Right renal pelvis (tissue), 4 donors: ENCODE measurements around the gene AOPEP. TPM values are rescaled to one million over a fixed set of nuclear protein-coding genes. Genes with fewer than 3 reads are reported as not detected.

Source experiments
- DNase-seq, 4 donors: peaks; one replicate each; pipeline ENCODE4 v3.0.0-alpha.2; 2013; ENCODE audit warnings: low read depth in 4 of 4, low spot score in 3 of 4, missing footprints in 1 of 4
- polyA plus RNA-seq, 4 donors: library from polyadenylated mRNA; unstranded; fragments of 120-200 nt; gene quantifications; one replicate each; pipeline ENCODE4 v1.2.1, GENCODE V29; 2013; ENCODE audit not compliant: insufficient read length in 4 of 4

The AOPEP gene
- polyA plus RNA-seq, 4 donors, result 48.1 to 60.2 (median 52.1) TPM

- no peak for DNase-seq
Observed at GRCh38 chr9:95085861-95086563, 359.5 kb downstream of the AOPEP start.

GRCh38 chr9:95086564-95086955 lies 360.1 kb downstream of the AOPEP start:
- no peak for DNase-seq

DNA sequence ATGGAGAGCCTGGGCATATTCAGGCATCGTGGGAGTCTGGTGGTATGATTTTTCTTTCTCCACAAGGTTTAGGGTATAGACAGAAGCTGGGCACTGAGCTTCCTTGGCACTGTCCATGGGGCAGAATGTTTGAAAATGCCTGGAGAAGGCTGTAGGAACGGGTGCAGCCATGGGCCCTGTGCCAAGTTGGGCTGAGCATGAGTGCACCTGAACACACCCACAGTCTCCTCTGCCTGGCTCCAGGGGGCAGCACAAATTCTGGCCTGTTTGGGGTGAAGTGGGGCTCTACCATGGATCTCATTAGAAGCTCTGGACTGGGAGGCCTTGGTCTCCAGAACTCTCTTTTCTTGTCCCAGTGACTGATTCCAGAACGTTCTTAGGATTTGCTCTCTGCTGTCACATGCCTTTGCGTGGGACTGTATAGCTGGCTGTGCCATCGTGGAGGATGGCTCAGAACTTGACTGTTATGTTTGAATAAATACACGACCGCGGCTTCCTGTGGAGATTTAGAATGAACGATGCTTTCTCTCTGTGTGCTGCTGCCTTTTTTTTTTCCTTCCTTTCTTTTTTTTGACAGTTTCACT lies 361.3 kb downstream of the AOPEP start:
- DNase-seq, result no peak

DNA sequence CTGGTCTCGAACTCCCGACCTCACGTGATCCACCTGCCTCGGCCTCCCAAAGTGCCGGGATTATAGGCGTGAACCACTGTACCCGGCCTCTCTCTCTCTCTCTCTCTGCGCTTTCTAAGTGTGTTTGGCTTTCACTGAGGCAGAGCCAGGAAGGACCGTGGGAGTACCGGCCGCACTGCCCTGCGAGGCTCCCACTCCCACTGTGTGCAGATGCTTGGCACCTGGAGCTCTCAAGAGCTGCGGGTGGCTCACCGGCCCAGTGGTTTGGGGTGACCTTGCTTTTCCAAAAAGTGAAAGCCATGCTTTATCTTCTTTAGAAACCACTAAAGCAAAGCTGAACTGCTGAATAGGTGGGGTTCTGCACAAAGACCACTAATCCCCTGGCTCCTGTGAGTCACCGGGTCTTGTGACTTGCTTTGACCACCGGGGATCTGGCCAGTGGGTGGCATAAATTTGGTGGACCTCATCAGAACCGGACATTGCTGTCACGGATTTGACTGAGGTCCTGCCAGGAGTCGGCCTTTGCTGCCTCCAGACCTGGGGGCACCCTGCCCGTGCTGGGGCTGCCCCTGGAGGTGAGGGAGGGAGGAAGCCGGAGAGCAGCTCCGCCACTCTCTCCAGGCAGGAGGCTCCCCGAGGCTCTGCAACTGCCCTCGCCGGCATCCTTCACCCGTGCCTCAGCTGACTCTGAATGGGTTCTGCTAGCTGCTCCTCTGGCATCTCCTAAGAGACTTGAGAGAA lies 362.1 kb downstream of the AOPEP start:
- no peak for DNase-seq

GRCh38 chr9:95089257-95090022 lies 362.9 kb downstream of the AOPEP start:
- DNase-seq, result no peak

DNA sequence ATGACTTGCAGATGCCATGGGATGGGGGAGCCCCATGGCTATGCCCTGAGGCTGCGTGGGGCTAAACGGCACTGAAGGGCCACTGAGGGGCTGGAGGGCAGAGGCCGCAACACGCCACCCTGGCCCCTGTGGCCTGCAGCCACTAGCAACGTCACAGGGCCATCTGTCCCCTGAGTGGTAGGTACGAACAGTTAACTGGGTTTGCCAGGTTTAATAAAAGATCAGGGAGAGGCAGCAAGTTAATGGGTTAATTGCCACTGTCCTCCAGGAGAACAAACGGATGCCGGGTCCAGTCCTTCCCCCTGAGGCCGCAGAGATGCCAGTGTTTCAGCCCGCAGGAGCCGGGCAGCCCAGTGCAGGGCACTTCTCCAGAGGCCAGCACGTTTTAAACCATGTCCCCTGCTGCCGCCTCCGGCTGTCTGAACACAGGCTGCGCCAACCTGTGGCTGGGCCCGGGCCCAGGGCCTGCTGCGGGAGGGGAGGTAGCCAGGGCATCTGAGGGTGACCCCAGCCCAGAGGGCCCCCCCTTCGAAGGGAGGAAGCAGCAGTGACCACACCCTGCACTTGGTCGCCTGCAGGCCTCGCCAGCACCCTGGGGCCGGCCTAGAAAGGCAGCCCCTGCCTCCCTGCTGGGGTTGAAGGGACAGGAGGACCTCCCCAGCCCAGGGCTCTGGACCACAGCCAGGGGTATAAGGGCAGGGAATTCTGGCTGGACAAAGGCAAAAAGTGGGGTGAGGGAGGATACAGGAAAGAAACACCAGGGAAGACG lies 363.7 kb downstream of the AOPEP start:
- DNase-seq, result no peak

DNA sequence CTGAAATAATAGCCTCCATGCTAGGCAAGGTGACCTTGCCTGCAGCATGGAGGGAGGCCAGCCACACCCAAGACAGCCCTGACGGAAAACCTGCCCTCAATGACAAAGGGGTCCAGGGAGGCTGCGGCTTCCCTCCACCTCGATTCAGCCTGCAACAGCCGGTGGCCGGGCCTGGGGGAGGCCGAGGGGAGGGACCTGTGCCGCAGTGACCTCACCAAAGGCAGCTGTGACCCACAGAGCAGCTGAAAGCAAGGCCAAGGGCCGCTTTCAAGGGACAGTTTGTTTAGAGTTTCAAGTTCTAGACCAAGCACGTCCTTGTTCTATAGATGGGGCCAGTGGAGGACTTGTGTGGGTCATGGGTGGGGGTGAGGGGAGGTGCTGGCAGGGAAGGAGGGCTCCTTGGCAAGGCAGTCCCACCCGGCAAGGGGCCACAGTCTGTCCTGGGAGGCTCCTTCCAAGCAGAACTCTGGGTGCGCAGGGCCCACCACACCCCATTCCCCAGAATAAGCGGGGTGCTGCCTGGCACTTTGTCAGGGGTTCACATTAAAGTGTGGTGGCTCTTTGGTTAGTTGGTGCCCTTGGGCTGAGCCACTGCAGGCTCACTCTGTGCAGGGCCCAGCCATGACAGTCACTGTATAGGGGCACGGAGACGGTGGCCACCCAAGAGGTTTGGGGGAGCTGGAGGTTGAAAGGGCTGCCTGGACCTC lies 364.5 kb downstream of the AOPEP start:
- no peak for DNase-seq

DNA sequence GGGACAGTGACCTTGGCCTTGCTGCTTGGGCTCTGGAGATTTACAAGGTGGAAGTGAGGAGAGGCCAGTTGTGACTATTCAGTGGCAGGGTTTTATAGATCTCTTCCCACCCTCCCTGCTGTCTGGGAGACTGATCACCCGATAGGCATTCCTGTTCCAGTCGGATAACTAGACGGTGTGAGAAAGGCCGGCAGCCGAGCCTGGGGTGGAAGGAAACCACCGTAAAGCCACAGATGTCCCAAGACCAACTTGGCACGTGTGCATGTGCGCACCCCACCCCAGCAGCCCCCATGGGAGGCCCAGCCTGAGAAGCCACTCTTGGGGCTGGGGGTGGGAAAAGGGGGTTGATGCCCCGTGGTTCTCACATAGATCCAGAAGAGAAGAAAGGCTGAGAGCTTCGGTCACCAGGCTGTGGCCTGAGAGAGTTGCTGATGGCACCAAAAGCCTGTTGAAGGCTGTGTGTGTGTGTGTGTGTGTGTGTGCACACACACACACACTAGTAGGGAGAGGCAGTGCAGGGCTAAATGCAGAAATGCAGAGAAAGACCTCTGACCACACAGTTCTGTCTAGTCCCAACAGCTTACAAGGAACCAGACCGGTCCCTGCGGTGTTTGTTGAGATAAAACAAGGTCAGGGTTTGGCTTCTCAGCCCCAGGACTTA lies 365.2 kb downstream of the AOPEP start:
- no peak for DNase-seq

GRCh38 chr9:95092262-95093072 lies 366.0 kb downstream of the AOPEP start:
- no peak for DNase-seq

GRCh38 chr9:95093586-95093985 lies 367.1 kb downstream of the AOPEP start:
- no peak for DNase-seq

DNA sequence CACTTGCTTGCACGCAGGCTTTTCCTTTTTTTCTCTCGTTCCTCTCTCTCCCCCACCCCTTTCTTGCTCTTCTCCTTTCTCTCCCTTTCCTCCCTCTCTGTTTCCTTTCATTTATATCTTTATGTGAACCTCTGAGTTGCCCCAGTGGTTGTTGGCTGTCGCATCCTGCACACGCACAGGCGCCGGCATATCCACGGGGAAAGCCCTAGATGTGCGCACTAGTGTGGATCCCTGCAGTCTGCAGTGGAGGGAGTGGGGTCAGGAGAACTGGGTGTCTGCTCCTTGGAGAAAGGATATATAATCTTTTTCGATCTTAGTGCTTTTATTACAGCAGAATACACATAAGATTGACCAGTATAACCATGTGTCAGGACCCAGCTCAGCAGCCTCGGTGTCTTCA lies 367.5 kb downstream of the AOPEP start:
- DNase-seq, result no peak

- DNase-seq, result no peak
Observed at GRCh38 chr9:95095641-95096355, 369.3 kb downstream of the AOPEP start.

- no peak for DNase-seq
Observed at GRCh38 chr9:95096381-95096780, 369.9 kb downstream of the AOPEP start.

DNA sequence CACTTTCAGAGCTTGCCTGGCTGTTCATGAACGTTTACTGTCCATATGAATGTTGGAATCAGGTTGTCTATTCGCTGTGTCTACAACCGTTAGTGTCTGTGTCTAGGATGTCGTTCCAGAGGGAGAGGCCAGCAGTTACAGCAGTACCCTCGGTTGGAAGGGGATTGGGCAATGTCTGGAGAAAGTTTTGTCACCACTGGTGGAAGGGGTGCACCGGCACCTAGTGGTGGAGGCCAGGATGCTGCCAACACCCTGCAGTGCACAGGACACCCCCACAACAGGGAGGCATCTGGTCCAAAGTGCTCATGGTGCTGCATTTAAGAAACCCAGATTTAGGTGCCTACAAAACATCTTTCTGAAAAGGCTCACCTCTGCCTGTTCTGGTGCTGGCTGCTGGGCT lies 370.3 kb downstream of the AOPEP start:
- no peak for DNase-seq

DNA sequence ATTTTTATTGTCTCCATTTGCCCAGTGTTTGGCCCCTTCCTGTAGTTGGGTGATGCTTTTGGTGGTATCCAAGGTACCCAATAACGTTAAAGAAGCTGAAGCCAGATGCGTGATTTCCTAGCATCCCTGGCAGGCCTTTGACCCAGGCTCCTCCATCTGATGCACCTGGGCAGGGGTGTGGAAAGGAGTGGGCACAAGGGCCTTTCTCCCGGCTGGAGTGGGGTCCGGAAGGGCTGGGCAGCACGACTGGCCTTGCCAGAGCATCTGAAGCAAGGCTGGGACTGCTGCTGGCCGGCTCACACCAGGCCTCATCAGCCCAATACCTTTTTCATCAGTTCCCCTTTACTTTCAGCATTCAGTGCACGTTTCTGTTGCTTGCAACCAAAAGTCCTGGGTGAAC lies 370.8 kb downstream of the AOPEP start:
- no peak for DNase-seq

DNA sequence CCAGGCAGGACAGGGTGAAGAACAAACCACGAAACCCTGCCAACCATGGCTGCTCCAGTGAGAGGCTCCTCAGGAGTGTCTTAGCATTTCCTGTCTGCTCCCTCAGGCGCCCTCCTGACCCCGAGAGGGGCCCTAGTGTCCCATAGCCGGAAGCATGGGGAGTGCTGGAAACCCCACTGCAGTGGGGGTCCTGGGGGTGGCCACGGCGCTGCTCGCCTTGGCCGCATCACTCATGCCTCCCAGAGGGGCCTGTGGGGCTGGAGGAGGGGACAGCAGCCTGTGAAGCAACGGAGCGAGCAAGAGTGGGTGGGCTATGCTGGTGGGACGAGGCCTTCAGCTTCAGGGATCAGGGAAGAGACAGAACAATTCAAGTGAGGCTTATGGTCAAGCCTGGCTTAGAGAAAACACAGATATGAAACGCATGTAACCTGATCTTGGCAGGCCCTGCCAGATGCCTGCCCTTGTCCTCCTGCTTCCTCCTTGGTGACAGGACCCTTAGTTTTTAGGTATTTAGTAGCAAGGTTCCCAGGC lies 372.0 kb downstream of the AOPEP start:
- no peak for DNase-seq

DNA sequence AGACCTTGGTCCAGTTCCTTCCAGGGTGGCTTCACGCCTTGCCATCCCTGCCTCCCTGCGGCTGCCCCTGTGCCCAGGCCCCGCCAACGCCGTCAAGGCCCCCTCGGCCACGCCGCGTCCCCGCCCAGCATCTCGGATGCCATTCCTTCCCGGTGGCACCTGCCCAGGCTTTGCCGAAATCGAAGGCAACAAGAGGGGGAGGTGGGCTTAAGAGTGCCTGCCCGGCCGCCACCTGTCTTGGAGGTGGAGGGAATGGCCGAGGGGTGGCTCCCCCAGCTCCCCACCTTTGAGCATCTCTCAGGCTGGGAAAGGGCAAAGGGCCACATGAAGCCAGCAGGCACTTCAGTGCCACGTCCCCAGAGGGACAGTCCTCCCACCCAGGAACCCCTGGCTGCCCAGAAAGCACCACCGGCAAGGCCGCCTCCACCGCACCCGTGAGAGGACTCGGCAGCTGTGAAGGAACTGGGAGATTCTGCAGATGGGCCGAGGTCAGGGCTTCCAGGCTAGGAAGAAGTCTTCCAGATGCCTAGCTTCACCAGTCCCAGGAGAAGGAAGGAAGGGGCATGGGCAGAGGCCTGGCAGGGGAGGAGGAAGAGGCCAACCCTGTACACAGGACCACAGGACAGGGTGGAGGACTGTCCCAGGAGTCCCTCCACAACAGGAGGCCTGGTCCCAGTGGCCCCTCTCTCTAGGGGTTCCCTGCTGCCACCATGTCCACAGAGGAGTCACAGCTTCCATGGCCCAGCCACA lies 373.0 kb downstream of the AOPEP start:
- no peak for DNase-seq
